Activated CD4-positive, alpha-beta T cell treated with anti-CD3 and anti-CD28 coated beads for 36 hours (primary cell): ENCODE results near the gene DKKL1. TPM values are rescaled to one million over a fixed set of nuclear protein-coding genes. Genes with fewer than 3 reads are reported as not detected.

ENCODE experiments used
- ATAC-seq: fragments of 200-7000 bp; cut with Tn5 transposase; one replicate; pipeline ENCODE4 v1.10.0; 2021; ENCODE audit warnings: mild to moderate bottlenecking, moderate library complexity
- CTCF ChIA-PET: fragments of 350-600 bp; sonication (Branson Sonifier 250); formaldehyde crosslinking; loops from one replicate; lab custom pipeline; 2021; ENCODE audit warnings: antibody characterized with exemption; lab: Charles Lee
- POLR2A ChIA-PET: fragments of 350-600 bp; sonication (Branson Sonifier 250); formaldehyde crosslinking; loops from one replicate; lab custom pipeline; 2021; ENCODE audit warnings: antibody characterized with exemption, inconsistent platforms; lab: Charles Lee
- DNase-seq: peaks from one replicate; pipeline ENCODE4 v3.0.0-alpha.2; 2020
- H3K27ac Mint-ChIP-seq: one replicate; pipeline ENCODE4 v1.8.0; 2021; ENCODE audit warnings: mixed read lengths
- H3K27me3 Mint-ChIP-seq: one replicate; pipeline ENCODE4 v1.8.0; 2021; ENCODE audit warnings: mixed read lengths
- H3K36me3 Mint-ChIP-seq: one replicate; pipeline ENCODE4 v1.8.0; 2021; ENCODE audit warnings: low read depth, mixed read lengths
- H3K4me1 Mint-ChIP-seq: one replicate; pipeline ENCODE4 v1.8.0; 2021; ENCODE audit warnings: mixed read lengths
- H3K4me3 Mint-ChIP-seq: one replicate; pipeline ENCODE4 v1.8.0; 2021; ENCODE audit warnings: mild to moderate bottlenecking, moderate library complexity, mixed read lengths
- H3K9me3 Mint-ChIP-seq: one replicate; pipeline ENCODE4 v1.8.0; 2021; ENCODE audit warnings: low read depth, mixed read lengths
- intact Hi-C, 2 experiments: fragments of 100-400 bp; cut with DNase I in 1 of 2; cut with micrococcal nuclease in 1 of 2; formaldehyde crosslinking; loops; one replicate each; pipeline versions ENCODE4 v1.14.2 to v1.15.1; 2022 to 2024; cut with DNase I, micrococcal nuclease
- total RNA-seq, 2 experiments: library from RNA; stranded (reverse); gene quantifications; one replicate each; pipeline ENCODE4 v1.2.3, GENCODE V29; 2021

Gene DKKL1
- total RNA-seq, 2 experiments from 2014 or later: not detected

DNA sequence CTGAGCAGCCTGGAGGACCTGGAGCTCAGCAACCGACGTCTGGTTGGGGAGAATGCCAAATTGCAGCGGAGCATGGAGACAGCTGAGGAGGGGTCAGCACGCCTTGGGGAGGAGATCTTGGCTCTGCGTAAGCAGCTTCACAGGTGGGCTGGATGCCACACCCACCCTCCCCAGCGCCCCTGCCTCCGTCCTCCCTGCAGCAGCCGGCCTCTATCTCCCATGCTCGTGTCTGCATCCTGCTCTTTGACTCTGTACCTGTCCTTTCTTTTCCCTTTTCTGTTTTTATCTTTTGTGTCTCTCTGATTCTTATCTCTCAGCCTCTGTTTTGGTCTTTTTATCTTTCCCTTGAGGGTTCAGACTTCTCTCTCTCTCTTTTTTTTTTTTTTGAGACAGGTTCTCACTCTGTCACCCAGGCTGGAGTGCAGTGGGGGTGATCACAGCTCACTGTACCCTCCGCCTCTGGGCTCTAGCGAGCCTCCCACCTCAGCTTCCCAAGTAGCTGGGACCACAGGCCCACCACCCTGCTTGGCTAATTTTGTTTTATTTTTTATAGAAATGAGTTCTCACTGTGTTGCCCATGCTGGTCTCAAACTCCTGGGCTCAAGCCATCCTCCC lies 34.4 kb downstream of the DKKL1 start:
- no peaks in the 10 kb centered on the region for H3K36me3 Mint-ChIP-seq

DNA sequence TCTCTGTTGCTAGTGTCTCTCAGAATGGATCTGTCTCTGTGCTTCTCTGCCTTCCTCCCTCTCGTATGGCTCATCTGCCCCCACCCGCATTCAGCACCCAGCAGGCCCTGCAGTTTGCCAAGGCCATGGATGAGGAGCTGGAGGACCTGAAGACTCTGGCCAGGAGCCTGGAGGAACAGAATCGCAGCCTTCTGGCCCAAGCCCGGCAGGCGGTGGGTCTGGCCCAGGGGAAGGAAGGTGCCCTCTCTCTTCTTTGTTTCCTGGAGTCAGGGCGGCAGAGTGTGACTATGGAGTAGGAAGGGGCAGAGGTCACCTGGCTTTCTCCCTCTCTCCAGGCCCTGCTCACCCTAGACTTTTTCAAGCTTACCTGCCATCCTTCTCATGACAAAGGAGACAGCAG lies 35.3 kb downstream of the DKKL1 start:
- DNase-seq: no peak
- no peak for ATAC-seq
- Mint-ChIP-seq H3K4me1 (peaks cover 21% of the 10 kb centered on the region), H3K9me3 (no peaks in the 10 kb centered on the region), H3K27me3 (no peaks in the 10 kb centered on the region), H3K4me3 (no peak overlapping the region), H3K36me3 (no peaks in the 10 kb centered on the region), H3K27ac (no peak overlapping the region)
- intact Hi-C loops: no loop called here
- CTCF ChIA-PET: interaction anchor here (0.9 to 1.0 kb wide), 2 partner anchors 31 to 32 kb away, joined by 3 to 4 read pairs; no protein-coding TSS in a partner anchor
- POLR2A ChIA-PET: no interaction called here

More for the DNA sequence above, 34.4 kb downstream of the DKKL1 start:
- ATAC-seq: no peak
- Mint-ChIP-seq H3K9me3 (no peaks in the 10 kb centered on the region), H3K4me1 (peaks cover 14% of the 10 kb centered on the region), H3K27ac (no peak overlapping the region), H3K27me3 (no peaks in the 10 kb centered on the region), H3K4me3 (no peak overlapping the region)
- ChIA-PET CTCF (interaction anchor here (0.8 to 1.2 kb wide), 4 partner anchors 8 to 31 kb away, joined by 3 to 4 read pairs (median 4); no protein-coding TSS in a partner anchor), POLR2A (interaction anchor here (1.0 kb wide), 1 partner anchor 22 kb away, joined by 3 read pairs; no protein-coding TSS in a partner anchor)
- intact Hi-C loops: no loop called here
- DNase-seq: no peak

- Mint-ChIP-seq H3K4me1 (peaks cover 21% of the 10 kb centered on the region), H3K27ac (no peak overlapping the region), H3K9me3 (no peaks in the 10 kb centered on the region), H3K4me3 (no peak overlapping the region), H3K27me3 (no peaks in the 10 kb centered on the region), H3K36me3 (no peaks in the 10 kb centered on the region)
- intact Hi-C loops: no loop called here
- POLR2A ChIA-PET: interaction anchor here (0.6 kb wide), 1 partner anchor 149 kb away, joined by 3 read pairs; no protein-coding TSS in a partner anchor
- ATAC-seq (no peak), DNase-seq (no peak)
- CTCF ChIA-PET: no interaction called here
Observed at GRCh38 chr19:49400029-49400428, 36.4 kb downstream of the DKKL1 start.

DNA sequence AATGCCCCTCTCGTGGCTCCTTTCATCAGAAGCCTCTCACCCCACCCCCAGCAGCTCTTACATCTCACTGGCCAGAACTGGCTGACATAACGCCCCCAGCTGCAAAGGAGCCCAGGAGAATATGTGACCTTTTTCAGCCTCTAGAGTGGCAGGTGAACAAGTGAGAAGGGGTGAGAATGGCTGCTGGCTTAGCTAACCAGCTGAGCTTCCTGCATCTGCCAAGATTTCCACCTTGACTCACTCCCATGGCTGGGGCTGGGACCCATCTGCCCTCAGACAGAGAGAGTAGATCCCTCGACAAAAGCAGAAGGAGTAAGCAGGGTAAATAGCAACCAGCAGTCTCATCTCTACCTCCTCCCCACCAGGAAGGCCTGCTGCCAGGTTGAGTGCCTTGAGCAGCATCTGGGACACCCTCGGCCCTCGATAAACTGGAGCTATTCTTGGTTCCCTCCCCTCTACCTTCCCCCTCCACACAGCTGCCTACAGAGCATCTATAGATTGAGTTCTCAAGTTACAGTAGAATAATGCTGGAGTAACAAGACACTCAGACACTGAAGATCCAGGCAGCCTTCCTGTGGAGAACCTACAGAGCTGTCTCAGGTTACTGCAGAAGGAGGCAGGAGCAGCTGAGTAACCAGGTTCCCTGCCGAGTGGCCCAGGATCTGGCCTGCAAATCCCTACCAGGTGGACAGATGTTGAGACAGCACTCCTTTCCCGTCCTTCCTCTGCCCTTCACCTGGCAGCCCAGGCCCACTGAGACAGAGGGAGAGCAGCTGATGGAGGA lies 39.9 kb downstream of the DKKL1 start:
- Mint-ChIP-seq H3K4me1 (peaks cover 36% of the 10 kb centered on the region), H3K27me3 (no peaks in the 10 kb centered on the region), H3K4me3 (no peak overlapping the region), H3K36me3 (no peaks in the 10 kb centered on the region), H3K9me3 (no peaks in the 10 kb centered on the region), H3K27ac (no peak overlapping the region)
- no peak for DNase-seq
- ChIA-PET CTCF (interaction anchor here (0.6 to 1.7 kb wide), 2 partner anchors 11 to 732 kb away, joined by 3 to 7 read pairs; no protein-coding TSS in a partner anchor), POLR2A (interaction anchor here (0.8 kb wide), 1 partner anchor 48 kb away, joined by 3 read pairs; no protein-coding TSS in a partner anchor)
- intact Hi-C loops: no loop called here
- peak; percentile 28 for ATAC-seq

DNA sequence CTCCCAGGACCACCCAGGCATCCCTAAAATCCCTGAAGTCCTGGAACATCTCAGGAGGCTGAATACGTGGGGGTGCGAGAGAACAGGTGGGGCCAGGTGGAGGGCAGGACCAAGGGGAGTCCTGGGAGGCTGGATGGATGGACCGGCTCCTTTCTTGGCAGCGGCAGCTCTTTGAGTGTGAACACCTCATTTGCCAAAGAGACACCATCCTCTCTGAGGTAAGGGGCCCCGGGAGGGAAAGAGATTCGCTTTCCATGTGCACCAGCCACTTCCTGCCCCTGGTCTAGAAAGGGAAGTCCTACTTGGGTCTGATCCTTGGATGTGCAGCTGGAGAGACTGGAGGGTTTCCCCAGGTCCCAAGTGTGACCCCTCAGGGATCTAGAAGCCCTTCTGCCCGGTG lies 43.4 kb downstream of the DKKL1 start:
- ATAC-seq (no peak), DNase-seq (no peak)
- Mint-ChIP-seq H3K27ac (no peak overlapping the region), H3K9me3 (no peaks in the 10 kb centered on the region), H3K4me3 (no peak overlapping the region), H3K36me3 (no peaks in the 10 kb centered on the region), H3K4me1 (peaks cover 64% of the 10 kb centered on the region), H3K27me3 (no peaks in the 10 kb centered on the region)
- intact Hi-C loops: loop anchor here in 1 of 2 experiments (5.0 kb wide), 1 partner anchor 35 kb away; the partner anchor contains the start of gene SLC17A7
- ChIA-PET CTCF (interaction anchor here (0.6 to 1.4 kb wide), 6 partner anchors 9 to 1160 kb away, joined by 3 to 6 read pairs (median 3); no protein-coding TSS in a partner anchor), POLR2A (no interaction called here)

GRCh38 chr19:49407482-49408015 lies 43.9 kb downstream of the DKKL1 start:
- peak; percentile 63 for ATAC-seq
- intact Hi-C loops: loop anchor here in 1 of 2 experiments (2.0 to 5.0 kb wide), 2 partner anchors 15 to 35 kb away; partner anchors contain the start of genes PTH2 and SLC17A7
- peak overlapping the region; percentile 25 for H3K27ac Mint-ChIP-seq
- no peaks in the 10 kb centered on the region for H3K36me3 Mint-ChIP-seq
- H3K9me3 Mint-ChIP-seq: no peaks in the 10 kb centered on the region
- no peak for DNase-seq
- no peaks in the 10 kb centered on the region for H3K27me3 Mint-ChIP-seq
- H3K4me3 Mint-ChIP-seq: peak overlapping the region; percentile 9
- CTCF ChIA-PET: interaction anchor here (0.7 to 0.9 kb wide), 3 partner anchors 11 to 114 kb away, joined by 3 read pairs; no protein-coding TSS in a partner anchor
- H3K4me1 Mint-ChIP-seq: peaks cover 67% of the 10 kb centered on the region
- POLR2A ChIA-PET: no interaction called here

DNA sequence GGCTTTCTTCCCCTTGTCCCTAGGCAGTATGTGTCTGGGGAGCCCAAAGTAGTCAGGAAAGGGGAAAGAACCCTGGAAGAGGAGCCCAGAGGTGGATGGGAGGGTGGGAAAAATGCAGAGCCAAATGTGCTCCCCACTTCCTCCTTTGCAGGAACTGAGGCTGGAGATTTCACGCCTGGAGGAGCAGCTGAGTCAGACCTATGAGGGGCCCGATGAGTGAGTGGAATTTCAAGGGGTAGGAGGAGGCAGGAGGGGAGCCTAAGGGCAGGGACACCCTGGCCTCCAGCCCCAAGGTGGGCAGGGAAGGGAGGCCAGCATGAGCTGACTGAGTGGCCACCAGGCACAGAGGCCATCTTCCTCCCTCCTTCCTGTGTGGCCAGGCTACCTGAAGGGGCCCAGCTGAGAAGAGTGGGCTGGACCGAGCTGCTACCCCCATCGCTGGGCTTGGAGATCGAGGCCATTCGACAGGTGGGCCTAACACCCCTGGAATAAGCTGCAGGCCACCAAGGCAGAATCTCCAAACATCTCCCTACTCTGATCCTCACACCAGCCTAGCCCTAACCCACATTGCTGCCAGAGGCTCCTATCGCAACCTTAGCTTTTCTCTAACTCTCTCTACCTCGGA lies 45.3 kb downstream of the DKKL1 start:
- ChIA-PET CTCF (interaction anchor here (0.5 to 3.2 kb wide), 11 partner anchors 10 to 642 kb away, joined by 3 to 12 read pairs (median 4); partner anchors contain the start of gene GFY), POLR2A (interaction anchor here (0.5 to 0.6 kb wide), 2 partner anchors 28 to 1002 kb away, joined by 3 read pairs; no protein-coding TSS in a partner anchor)
- ATAC-seq: peak; percentile 20
- Mint-ChIP-seq H3K27ac (peak overlapping the region; percentile 83), H3K27me3 (no peaks in the 10 kb centered on the region), H3K9me3 (no peaks in the 10 kb centered on the region), H3K36me3 (no peaks in the 10 kb centered on the region), H3K4me3 (peak overlapping the region; percentile 17), H3K4me1 (peaks cover 60% of the 10 kb centered on the region)
- DNase-seq: no peak
- intact Hi-C loops: loop anchor here in 1 of 2 experiments (2.0 to 5.0 kb wide), 2 partner anchors 14 to 33 kb away; partner anchors contain the start of genes PTH2 and SLC17A7

DNA sequence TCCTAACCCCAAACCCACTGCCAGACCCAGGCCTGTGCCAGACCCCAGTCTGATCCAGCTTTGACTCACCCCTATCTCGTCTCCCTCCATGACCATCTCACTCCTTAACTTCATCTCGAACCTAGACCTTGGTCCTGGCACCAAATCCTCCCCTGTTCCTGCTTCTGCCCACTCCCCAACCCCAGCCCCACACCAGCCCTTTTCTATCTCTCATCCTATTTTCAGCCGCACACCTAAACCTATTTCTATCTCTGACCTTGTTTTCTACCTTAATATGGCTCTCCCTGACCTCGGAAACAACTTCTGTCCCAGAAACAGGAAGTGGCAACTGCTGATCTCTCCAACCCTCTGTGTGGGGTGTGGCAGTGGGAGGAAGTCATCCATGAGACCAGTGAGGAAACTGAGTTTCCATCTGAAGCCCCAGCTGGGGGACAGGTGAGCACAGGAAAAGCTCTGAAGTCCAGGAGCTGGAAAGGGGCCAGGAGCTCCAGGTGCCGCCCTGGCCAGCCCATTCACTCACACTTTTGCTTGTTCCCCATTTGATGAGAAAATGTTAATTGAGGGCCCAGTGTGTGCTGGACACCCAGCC lies 45.9 kb downstream of the DKKL1 start:
- ChIA-PET CTCF (interaction anchor here (0.5 to 3.2 kb wide), 10 partner anchors 10 to 642 kb away, joined by 3 to 12 read pairs (median 4); partner anchors contain the start of gene GFY), POLR2A (interaction anchor here (0.5 to 0.6 kb wide), 2 partner anchors 29 to 1003 kb away, joined by 3 read pairs; no protein-coding TSS in a partner anchor)
- Mint-ChIP-seq H3K4me1 (peaks cover 60% of the 10 kb centered on the region), H3K27ac (peak overlapping the region; percentile 83), H3K27me3 (no peaks in the 10 kb centered on the region), H3K36me3 (no peaks in the 10 kb centered on the region), H3K4me3 (peak overlapping the region; percentile 17), H3K9me3 (no peaks in the 10 kb centered on the region)
- intact Hi-C loops: loop anchor here in 1 of 2 experiments (2.0 to 5.0 kb wide), 2 partner anchors 13 to 33 kb away; partner anchors contain the start of genes PTH2 and SLC17A7
- ATAC-seq: peak; percentile 60
- DNase-seq: no peak

DNA sequence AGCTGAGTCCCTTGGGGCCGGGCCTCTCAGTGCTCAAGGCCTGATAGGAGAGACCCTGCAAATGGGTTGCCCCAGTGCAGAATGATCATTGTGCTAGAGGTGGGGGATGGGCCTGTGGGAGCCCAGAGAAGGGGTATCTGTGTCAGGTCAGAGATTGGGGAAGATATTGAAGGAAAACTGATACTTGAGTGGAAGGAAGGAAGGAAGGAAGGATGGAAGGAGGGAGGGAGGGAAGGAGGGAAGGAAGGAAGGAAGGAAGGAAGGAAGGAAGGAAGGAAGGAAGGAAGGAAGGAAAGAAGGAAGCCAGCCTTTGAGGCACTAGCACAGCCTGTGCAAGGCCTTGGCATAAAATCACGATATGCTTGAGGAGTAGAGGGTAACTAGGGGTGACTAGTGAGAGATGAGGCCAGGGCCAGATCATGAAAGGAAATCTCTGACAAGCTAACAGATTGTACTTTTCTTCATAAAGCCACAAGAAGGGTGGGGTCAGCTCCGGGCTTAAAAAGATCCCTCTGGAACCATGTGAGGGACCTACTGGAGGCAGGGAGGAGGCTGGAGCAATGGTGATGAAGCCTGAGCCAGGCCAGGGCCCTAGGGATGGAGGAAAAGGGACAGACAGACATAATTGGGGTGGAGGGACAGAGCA lies 48.1 kb downstream of the DKKL1 start:
- Mint-ChIP-seq H3K4me3 (no peak overlapping the region), H3K4me1 (peaks cover 52% of the 10 kb centered on the region), H3K27ac (peak overlapping the region; percentile 0), H3K36me3 (no peaks in the 10 kb centered on the region), H3K9me3 (no peaks in the 10 kb centered on the region), H3K27me3 (no peaks in the 10 kb centered on the region)
- POLR2A ChIA-PET: no interaction called here
- intact Hi-C loops: no loop called here
- DNase-seq (no peak), ATAC-seq (no peak)
- CTCF ChIA-PET: interaction anchor here (0.9 kb wide), 1 partner anchor 9 kb away, joined by 3 read pairs; no protein-coding TSS in a partner anchor

DNA sequence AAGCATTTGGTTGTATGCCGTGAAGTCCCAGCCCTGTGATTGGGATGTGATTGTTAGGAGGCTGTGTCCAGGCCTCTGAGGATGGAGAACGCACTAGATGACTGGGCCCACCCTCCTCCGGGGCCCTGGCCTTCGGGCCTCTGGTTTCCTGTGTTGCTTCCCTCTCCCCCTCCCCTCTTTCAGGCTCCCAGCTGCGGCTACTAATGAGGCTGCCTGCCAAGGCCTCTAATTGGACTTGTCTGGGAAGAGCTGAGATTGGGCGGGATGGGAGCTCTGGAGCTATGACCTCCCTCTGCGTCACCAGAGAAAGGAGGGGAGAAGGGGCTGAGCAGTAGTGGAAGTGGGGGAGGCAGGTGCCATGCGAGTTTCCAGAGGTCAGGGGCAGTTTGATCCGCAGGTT lies 49.7 kb downstream of the DKKL1 start:
- Mint-ChIP-seq H3K27me3 (no peaks in the 10 kb centered on the region), H3K4me1 (peaks cover 38% of the 10 kb centered on the region), H3K4me3 (no peak overlapping the region), H3K36me3 (no peaks in the 10 kb centered on the region), H3K27ac (no peak overlapping the region), H3K9me3 (no peaks in the 10 kb centered on the region)
- ATAC-seq: no peak
- intact Hi-C loops: no loop called here
- POLR2A ChIA-PET: no interaction called here
- CTCF ChIA-PET: interaction anchor here (1.2 to 2.0 kb wide), 2 partner anchors 12 to 17 kb away, joined by 3 to 7 read pairs; partner anchors contain the start of gene GFY
- DNase-seq: no peak
